IMR-90 (cell line): ENCODE data around the gene CYP17A1. TPM values are rescaled to one million over a fixed set of nuclear protein-coding genes. Genes with fewer than 3 reads are reported as not detected.

Experiments
- ATAC-seq: fragments of 200-7000 bp; cut with Tn5 transposase; 2 replicates; pipeline ENCODE4 v1.9.1; 2020; ENCODE audit warnings: low read depth, mild to moderate bottlenecking, moderate library complexity
- BruUV-seq: library from RNA; stranded (reverse); fragments of 400-500 nt; replicated peaks from 2 replicates; lab custom pipeline; 2021; lab: Mats Ljungman, UMichigan
- CTCF ChIA-PET: fragments of 300-600 bp; formaldehyde crosslinking; extraction: SDS; loops from one replicate; lab custom pipeline; 2021; ENCODE audit warnings: antibody characterized with exemption; lab: Yijun Ruan, JAX
- POLR2A ChIA-PET: fragments of 300-600 bp; sonication (Branson Sonifier 250); formaldehyde crosslinking; loops from one replicate; lab custom pipeline; 2022; ENCODE audit warnings: antibody characterized with exemption; ENCODE audit not compliant: unreplicated experiment; lab: Charles Lee
- DNase-seq: peaks from one replicate; pipeline ENCODE4 v3.0.0; 2013
- H2AFZ ChIP-seq: replicated peaks from 2 replicates; pipeline ENCODE3; 2013; ENCODE audit warnings: low read length, mild to moderate bottlenecking; ENCODE audit not compliant: poor library complexity
- H2AK5ac ChIP-seq: 2 replicates; pipeline ENCODE4 v1.6.1; 2013; ENCODE audit warnings: low read depth, low read length, inconsistent platforms
- H2AK9ac ChIP-seq: replicated peaks from 2 replicates; pipeline ENCODE3; 2013; ENCODE audit warnings: mild to moderate bottlenecking, low read depth, low read length, moderate library complexity; ENCODE audit not compliant: poor library complexity
- H2BK120ac ChIP-seq: 2 replicates; pipeline ENCODE4 v1.6.1; 2013; ENCODE audit warnings: low read depth, low read length, inconsistent platforms
- H2BK15ac ChIP-seq: 3 replicates; pipeline ENCODE4 v1.6.1; 2013; ENCODE audit warnings: low read depth, low read length, inconsistent platforms
- H2BK20ac ChIP-seq: 2 replicates; pipeline ENCODE4 v1.6.1; 2013; ENCODE audit warnings: low read depth, mild to moderate bottlenecking, inconsistent platforms, low read length, moderate library complexity
- H2BK5ac ChIP-seq: 2 replicates; pipeline ENCODE4 v1.6.1; 2013; ENCODE audit warnings: mild to moderate bottlenecking, low read depth, low read length, inconsistent platforms; ENCODE audit not compliant: poor library complexity, severe bottlenecking
- H3K14ac ChIP-seq: replicated peaks from 2 replicates; pipeline ENCODE4 v1.6.1; 2013; ENCODE audit warnings: low read depth, low read length, inconsistent platforms
- H3K18ac ChIP-seq: 2 replicates; pipeline ENCODE4 v1.6.1; 2013; ENCODE audit warnings: low read depth, low read length, control low read depth
- H3K23ac ChIP-seq: 2 replicates; pipeline ENCODE4 v1.6.1; 2013; ENCODE audit warnings: low read depth, low read length, inconsistent platforms
- H3K27ac ChIP-seq: 2 replicates; pipeline ENCODE4 v1.5.1; 2013; ENCODE audit warnings: mild to moderate bottlenecking, control low read depth, low read length; ENCODE audit not compliant: insufficient read depth
- H3K27me3 ChIP-seq: 2 replicates; pipeline ENCODE4 v1.6.1; 2013; ENCODE audit warnings: low read length; ENCODE audit not compliant: control insufficient read depth, insufficient read depth
- H3K36me3 ChIP-seq: 2 replicates; pipeline ENCODE4 v1.6.1; 2013; ENCODE audit warnings: low read length, mixed read lengths; ENCODE audit not compliant: control insufficient read depth, insufficient read depth
- H3K4ac ChIP-seq: 2 replicates; pipeline ENCODE4 v1.6.1; 2013; ENCODE audit warnings: low read depth, low read length, inconsistent platforms
- H3K4me1 ChIP-seq: 2 replicates; pipeline ENCODE4 v1.6.1; 2013; ENCODE audit warnings: low read length, mixed read lengths; ENCODE audit not compliant: control insufficient read depth, insufficient read depth
- H3K4me2 ChIP-seq: 2 replicates; pipeline ENCODE4 v1.6.1; 2013; ENCODE audit warnings: low read depth, mild to moderate bottlenecking, control low read depth, low read length, moderate library complexity
- H3K4me3 ChIP-seq: 2 replicates; pipeline ENCODE4 v1.5.1; 2013; ENCODE audit warnings: low read depth, mild to moderate bottlenecking, control low read depth, low read length, moderate library complexity; ENCODE audit not compliant: insufficient read depth
- H3K56ac ChIP-seq: 2 replicates; pipeline ENCODE4 v1.6.1; 2013; ENCODE audit warnings: low read length, inconsistent platforms; ENCODE audit not compliant: insufficient read depth; ENCODE audit errors: extremely low read depth
- H3K79me1 ChIP-seq, 2 experiments: 2 replicates each; pipeline ENCODE4 v1.6.1; 2013; ENCODE audit warnings: low read length in 2 of 2, inconsistent platforms in 1 of 2, low read depth in 1 of 2
- H3K9ac ChIP-seq: 2 replicates; pipeline ENCODE4 v1.6.1; 2013; ENCODE audit warnings: low read depth, low read length, control low read depth
- H3K9me1 ChIP-seq: 2 replicates; pipeline ENCODE4 v1.6.1; 2013; ENCODE audit warnings: low read length, inconsistent platforms; ENCODE audit not compliant: insufficient read depth
- H3K9me3 ChIP-seq: 2 replicates; pipeline ENCODE4 v1.6.1; 2013; ENCODE audit warnings: low read length; ENCODE audit not compliant: control insufficient read depth, insufficient read depth
- H4K20me1 ChIP-seq: 2 replicates; pipeline ENCODE4 v1.6.1; 2013; ENCODE audit warnings: low read length, inconsistent platforms; ENCODE audit not compliant: insufficient read depth
- H4K5ac ChIP-seq: 2 replicates; pipeline ENCODE4 v1.6.1; 2013; ENCODE audit warnings: mild to moderate bottlenecking, low read depth, low read length, control low read depth
- H4K8ac ChIP-seq, 2 experiments: 2 replicates each; pipeline ENCODE4 v1.6.1; 2013; ENCODE audit warnings: low read depth in 2 of 2, low read length in 2 of 2, control low read depth in 1 of 2, inconsistent platforms in 1 of 2
- H4K91ac ChIP-seq: 2 replicates; pipeline ENCODE4 v1.6.1; 2013; ENCODE audit warnings: low read depth, low read length, inconsistent platforms; ENCODE audit not compliant: insufficient read depth
- BHLHE40 ChIP-seq: fragments of 150-350 bp; IDR thresholded peaks from 2 replicates; pipeline ENCODE4 v1.6.1; 2016; ENCODE audit warnings: mild to moderate bottlenecking, low read depth, low read length
- CEBPB ChIP-seq: IDR thresholded peaks from 2 replicates; pipeline ENCODE4 v1.6.1; 2012; ENCODE audit warnings: low read depth, low read length, improper control_type of control experiment
- CHD1 ChIP-seq: IDR thresholded peaks from 2 replicates; pipeline ENCODE4 v1.6.1; 2012; ENCODE audit warnings: low read depth, low read length, improper control_type of control experiment
- CTCF ChIP-seq: conservative IDR thresholded peaks from 2 replicates; pipeline ENCODE4 v1.5.1; 2012; ENCODE audit warnings: mild to moderate bottlenecking, low read depth, low read length, improper control_type of control experiment
- ELK1 ChIP-seq: fragments of 150-350 bp; IDR thresholded peaks from 2 replicates; pipeline ENCODE4 v1.6.1; 2016; ENCODE audit warnings: low read depth, mild to moderate bottlenecking, low read length, moderate library complexity, borderline replicate concordance
- FOS ChIP-seq: fragments of 150-350 bp; IDR thresholded peaks from 2 replicates; pipeline ENCODE4 v1.6.1; 2016; ENCODE audit warnings: low read depth, low read length
- MAFK ChIP-seq: IDR thresholded peaks from 2 replicates; pipeline ENCODE4 v1.6.1; 2012; ENCODE audit warnings: low read depth, low read length, improper control_type of control experiment
- MAZ ChIP-seq: IDR thresholded peaks from 2 replicates; pipeline ENCODE4 v1.6.1; 2012; ENCODE audit warnings: low read depth, mild to moderate bottlenecking, low read length, improper control_type of control experiment, moderate library complexity, borderline replicate concordance
- MXI1 ChIP-seq: IDR thresholded peaks from 2 replicates; pipeline ENCODE4 v1.6.1; 2012; ENCODE audit warnings: low read depth, mild to moderate bottlenecking, low read length, moderate library complexity, borderline replicate concordance
- NFE2L2 ChIP-seq: fragments of 150-350 bp; IDR thresholded peaks from 2 replicates; pipeline ENCODE4 v1.6.1; 2016; ENCODE audit warnings: low read depth, mild to moderate bottlenecking, low read length
- POLR2A ChIP-seq: IDR thresholded peaks from 2 replicates; pipeline ENCODE4 v1.6.1; 2012; ENCODE audit warnings: mild to moderate bottlenecking, low read depth, low read length
- RAD21 ChIP-seq: IDR thresholded peaks from 2 replicates; pipeline ENCODE4 v1.6.1; 2012; ENCODE audit warnings: low read length, improper control_type of control experiment
- RCOR1 ChIP-seq: IDR thresholded peaks from 2 replicates; pipeline ENCODE4 v1.6.1; 2012; ENCODE audit warnings: mild to moderate bottlenecking, low read length, improper control_type of control experiment; ENCODE audit not compliant: insufficient replicate concordance
- RFX5 ChIP-seq: IDR thresholded peaks from 2 replicates; pipeline ENCODE4 v1.8.0; 2012; ENCODE audit warnings: low read depth, mild to moderate bottlenecking, low read length, moderate library complexity
- SMC3 ChIP-seq: fragments of 150-350 bp; IDR thresholded peaks from 2 replicates; pipeline ENCODE4 v1.6.1; 2016; ENCODE audit warnings: low read depth, mild to moderate bottlenecking, antibody characterized with exemption, low read length, moderate library complexity
- USF2 ChIP-seq: fragments of 150-350 bp; IDR thresholded peaks from 2 replicates; pipeline ENCODE4 v1.6.1; 2017; ENCODE audit warnings: mild to moderate bottlenecking, antibody characterized with exemption, low read length, low read depth
- WGBS, 2 experiments: methylation state at CpG; one replicate each; pipeline versions ENCODE4 v1.1.5 to v1.1.7; 2013; ENCODE audit warnings: missing lambda C conversion rate in 2 of 2; ENCODE audit not compliant: insufficient read length in 1 of 2; ENCODE audit errors: extremely low coverage in 2 of 2; 5-methylcytosine and 5-hydroxymethylcytosine counted together
- dilution Hi-C: fragments of 300-500 bp; cut with HindIII; formaldehyde crosslinking; loops from one replicate; pipeline ENCODE4 v1.14.3; 2018; ENCODE audit warnings: low sequenced_read_pairs; ENCODE audit not compliant: unreplicated experiment
- in situ Hi-C: fragments of 300-500 bp; cut with MboI; formaldehyde crosslinking; loops from 3 replicates; pipeline ENCODE4 v1.14.3; 2019; ENCODE audit warnings: low sequenced_read_pairs, inconsistent platforms, mixed read lengths
- intact Hi-C: fragments of 100-400 bp; cut with micrococcal nuclease; formaldehyde crosslinking; loops from 2 replicates; pipeline ENCODE4 v1.10.0; 2022
- polyA plus RNA-seq, 3 experiments: library from polyadenylated mRNA; depleted of rRNA; stranded (reverse); fragments of >200 nt; gene quantifications; 2 replicates each; pipeline ENCODE4 v1.2.3, GENCODE V29; 2012; ENCODE audit warnings: low replicate concordance in 1 of 3
- total RNA-seq: library from RNA; depleted of rRNA; stranded (reverse); fragments of >200 nt; gene quantifications from 2 replicates; pipeline ENCODE4 v1.2.3, GENCODE V29; 2012

The CYP17A1 gene
- total and polyA plus RNA-seq, 2 of the 4 experiments (the other 2 are of a cell fraction), result not detected

- Histone ChIP-seq H3K18ac (no peak overlapping the region), H3K23ac (no peak overlapping the region), H3K4me2 (no peak overlapping the region), H2BK5ac (no peak overlapping the region), H2AK5ac (no peak overlapping the region), H3K4me1 (no peaks in the 10 kb centered on the region), H2BK15ac (no peak overlapping the region), H2BK20ac (no peak overlapping the region), H3K56ac (no peak overlapping the region), H2BK120ac (no peak overlapping the region), H3K14ac (peak overlapping the region; percentile 41; the same call in 1 of the 2 replicates), H2AFZ (no peak overlapping the region), H3K4ac (no peak overlapping the region), H4K91ac (no peak overlapping the region), H3K4me3 (no peak overlapping the region), H3K9me3 (no peaks in the 10 kb centered on the region), H4K8ac (no peak overlapping the region), H2AK9ac (no peak overlapping the region), H4K20me1 (no peaks in the 10 kb centered on the region), H3K36me3 (no peaks in the 10 kb centered on the region), H3K27me3 (peaks cover 7% of the 10 kb centered on the region), H3K9me1 (no peaks in the 10 kb centered on the region), H3K27ac (no peak overlapping the region), H3K9ac (no peak overlapping the region), H3K79me1 (no peaks in the 10 kb centered on the region), H4K5ac (no peak overlapping the region)
- POLR2A ChIA-PET, result no interaction called here
- in situ Hi-C loops (no loop called here), dilution Hi-C loops (no loop called here), intact Hi-C loops (no loop called here)
- TF ChIP-seq MAZ (no peak), RFX5 (no peak), RAD21 (no peak), MAFK (no peak), CTCF (no peak), ELK1 (no peak), SMC3 (no peak), NFE2L2 (no peak), MXI1 (no peak), CEBPB (no peak), CHD1 (no peak), USF2 (no peak), BHLHE40 (no peak), POLR2A (no peak), RCOR1 (no peak), FOS (no peak)
- ATAC-seq, result no peak
- WGBS, 2 experiments, result 67% methylated on average over 2 of the region's 5 CpGs; no CpG with 5 or more reads in 1 of the 2 experiments
- DNase-seq, result no peak
- CTCF ChIA-PET, result interaction anchor here (0.6 to 1.0 kb wide), 3 partner anchors 8 to 74 kb away, joined by 3 to 4 read pairs (median 3); no protein-coding TSS in a partner anchor
- no TSS peak for BruUV-seq
These were observed 9.6 kb downstream of the CYP17A1 start for GRCh38 chr10:102827597-102827975.
